Transverse colon (tissue), 3 donors: Measurements from ENCODE around the gene PLCL1.

ENCODE experiments used
- POLR2A ChIP-seq: fragments of 450-650 bp; IDR thresholded peaks from one replicate; pipeline ENCODE4 v1.6.1; 2016; ENCODE audit warnings: antibody characterized with exemption, mild to moderate bottlenecking, moderate library complexity
- TF ChIP-seq, protein P1 (sequence below), 5 experiments: fragments of 200-600 bp in 3 of 5; fragments of 450-650 bp in 2 of 5; sonication (generic) in 3 of 5; IDR thresholded peaks; 1 replicate in 2 of 5; 2 replicates in 3 of 5; pipeline ENCODE4 v1.5.1; 2016 to 2017; ENCODE audit warnings: antibody characterized with exemption in 5 of 5, inconsistent platforms in 3 of 5, mild to moderate bottlenecking in 2 of 5, moderate library complexity in 1 of 5

- no peak for TF ChIP-seq POLR2A
- TF ChIP-seq, protein P1, sequence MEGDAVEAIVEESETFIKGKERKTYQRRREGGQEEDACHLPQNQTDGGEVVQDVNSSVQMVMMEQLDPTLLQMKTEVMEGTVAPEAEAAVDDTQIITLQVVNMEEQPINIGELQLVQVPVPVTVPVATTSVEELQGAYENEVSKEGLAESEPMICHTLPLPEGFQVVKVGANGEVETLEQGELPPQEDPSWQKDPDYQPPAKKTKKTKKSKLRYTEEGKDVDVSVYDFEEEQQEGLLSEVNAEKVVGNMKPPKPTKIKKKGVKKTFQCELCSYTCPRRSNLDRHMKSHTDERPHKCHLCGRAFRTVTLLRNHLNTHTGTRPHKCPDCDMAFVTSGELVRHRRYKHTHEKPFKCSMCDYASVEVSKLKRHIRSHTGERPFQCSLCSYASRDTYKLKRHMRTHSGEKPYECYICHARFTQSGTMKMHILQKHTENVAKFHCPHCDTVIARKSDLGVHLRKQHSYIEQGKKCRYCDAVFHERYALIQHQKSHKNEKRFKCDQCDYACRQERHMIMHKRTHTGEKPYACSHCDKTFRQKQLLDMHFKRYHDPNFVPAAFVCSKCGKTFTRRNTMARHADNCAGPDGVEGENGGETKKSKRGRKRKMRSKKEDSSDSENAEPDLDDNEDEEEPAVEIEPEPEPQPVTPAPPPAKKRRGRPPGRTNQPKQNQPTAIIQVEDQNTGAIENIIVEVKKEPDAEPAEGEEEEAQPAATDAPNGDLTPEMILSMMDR (IDR thresholded peaks at IDR 0.05): no peak
Observed at GRCh38 chr2:198102856-198103255, 298.5 kb downstream of the PLCL1 start.
